GM18507 (cell line): ENCODE data around the gene CYP4V2.

Source experiments
- DNase-seq: peaks from one replicate; pipeline ENCODE4 v3.0.0; 2011; ENCODE audit warnings: low read depth; ENCODE audit not compliant: insufficient read length; ENCODE audit errors: extremely low spot score
- FAIRE-seq: peaks from 2 replicates; lab custom pipeline; 2011; peaks lifted over from hg19 to GRCh38; lab: Jason Lieb, UNC

Gene CYP4V2

DNA sequence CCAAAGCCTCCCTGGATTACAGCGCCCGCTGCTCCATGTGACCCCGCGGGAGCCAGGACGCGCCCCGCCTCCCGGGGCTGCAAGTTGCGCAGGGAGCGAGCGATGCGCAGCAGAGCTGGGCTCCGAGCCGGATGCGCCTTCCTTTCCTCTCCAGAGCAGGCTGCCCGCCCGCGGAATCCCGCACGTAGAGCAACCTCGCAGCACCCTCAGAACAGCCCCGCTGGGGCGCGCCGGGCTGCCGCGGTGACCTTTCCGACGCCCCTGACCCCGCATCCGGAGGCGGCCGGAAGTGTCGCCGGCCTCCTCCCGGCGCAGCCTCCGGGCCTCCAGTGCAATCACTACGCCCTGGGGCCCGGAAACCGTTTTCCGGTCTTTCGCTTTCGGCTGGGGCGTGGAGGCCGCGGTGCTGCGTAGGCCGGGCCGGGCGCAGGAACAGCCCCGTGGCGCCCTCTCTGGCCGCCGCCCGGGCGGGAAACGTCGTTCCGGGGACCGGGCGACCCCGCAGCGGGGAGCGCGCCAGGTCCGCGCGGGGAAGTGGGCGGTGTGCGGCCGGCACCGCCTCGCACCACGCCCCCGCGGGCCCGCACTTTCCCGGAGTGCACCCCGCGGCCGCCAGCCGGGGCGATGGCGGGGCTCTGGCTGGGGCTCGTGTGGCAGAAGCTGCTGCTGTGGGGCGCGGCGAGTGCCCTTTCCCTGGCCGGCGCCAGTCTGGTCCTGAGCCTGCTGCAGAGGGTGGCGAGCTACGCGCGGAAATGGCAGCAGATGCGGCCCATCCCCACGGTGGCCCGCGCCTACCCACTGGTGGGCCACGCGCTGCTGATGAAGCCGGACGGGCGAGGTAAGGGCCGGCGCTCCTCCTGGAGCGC, at the start of gene CYP4V2:
Gene CYP4V2 (plus strand): TSS at position 368 of the 866 bp plus-strand sequence. CDS start 257 bp downstream, at position 625.
- FAIRE-seq (peak; percentile 87), DNase-seq (peak; percentile 83)

DNA sequence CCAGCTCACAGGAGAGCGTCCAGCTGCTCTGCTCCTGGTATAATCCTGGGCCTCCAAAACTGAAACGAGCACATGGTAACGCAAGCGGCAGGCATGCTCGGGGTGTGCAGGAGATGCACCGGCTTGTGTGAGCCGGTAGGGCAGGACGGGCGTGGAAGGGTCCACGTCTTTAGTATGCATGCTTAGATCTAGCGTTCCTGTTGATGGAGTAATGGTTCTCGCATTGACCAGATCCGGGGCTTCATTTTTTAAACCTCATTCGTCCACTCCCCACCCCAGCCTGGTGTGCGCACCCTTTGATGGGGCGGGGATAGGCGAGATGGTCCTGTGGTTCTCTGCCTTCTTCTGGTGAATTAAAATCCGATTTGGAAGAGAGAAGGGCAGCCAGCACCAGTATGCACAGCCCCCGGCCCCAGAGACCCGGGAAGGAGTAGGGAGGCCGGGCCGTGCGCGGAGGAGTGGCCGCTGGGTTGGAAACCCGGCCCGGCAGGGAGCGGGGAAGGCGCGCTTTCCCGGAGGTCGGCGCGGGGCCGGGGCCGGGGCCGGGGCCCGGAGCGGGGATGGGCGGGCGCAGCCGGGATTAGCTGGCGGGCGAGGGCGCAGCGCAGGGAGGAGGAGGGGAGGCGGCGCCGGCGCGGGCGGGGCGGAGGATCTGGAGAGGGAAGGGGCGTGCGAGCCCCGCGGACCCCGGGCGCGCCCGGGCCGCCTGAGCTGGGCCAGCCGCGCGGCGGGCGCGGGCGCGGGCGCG, 47.0 kb upstream of the CYP4V2 start:
- DNase-seq (no peak), FAIRE-seq (peak; percentile 69)

DNA sequence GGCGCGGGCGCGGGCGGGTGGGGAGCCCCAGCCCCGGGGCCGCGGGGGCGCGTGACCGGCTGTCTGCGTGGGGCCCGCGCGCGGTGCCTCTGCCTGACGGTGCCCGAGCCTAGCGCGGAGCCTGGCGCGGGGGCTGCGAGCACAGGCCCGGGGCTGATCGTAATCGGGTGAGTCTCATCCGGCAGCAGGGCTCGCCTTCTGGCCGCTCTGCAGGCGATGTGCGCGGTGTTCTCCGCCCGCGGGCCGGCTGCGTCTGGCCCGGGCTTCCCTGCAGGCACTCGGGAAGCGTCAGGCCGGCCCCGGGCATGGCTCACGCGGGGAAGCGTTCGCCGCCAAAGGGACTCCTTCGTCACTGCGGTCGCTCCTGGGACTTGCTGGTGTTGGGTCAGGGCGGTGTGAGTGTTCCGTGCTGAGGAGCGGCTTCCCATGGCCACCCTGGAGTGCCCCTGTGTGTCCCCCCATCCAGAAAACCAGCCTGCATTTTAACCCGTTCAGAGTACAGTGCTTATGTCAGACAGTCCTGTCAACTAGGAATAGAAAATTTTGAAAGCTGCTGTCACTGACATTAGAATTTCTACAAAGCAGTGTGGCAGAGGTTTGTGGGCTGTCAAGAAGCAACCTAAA, 46.3 kb upstream of the CYP4V2 start:
- DNase-seq (no peak), FAIRE-seq (peak; percentile 24)

DNA sequence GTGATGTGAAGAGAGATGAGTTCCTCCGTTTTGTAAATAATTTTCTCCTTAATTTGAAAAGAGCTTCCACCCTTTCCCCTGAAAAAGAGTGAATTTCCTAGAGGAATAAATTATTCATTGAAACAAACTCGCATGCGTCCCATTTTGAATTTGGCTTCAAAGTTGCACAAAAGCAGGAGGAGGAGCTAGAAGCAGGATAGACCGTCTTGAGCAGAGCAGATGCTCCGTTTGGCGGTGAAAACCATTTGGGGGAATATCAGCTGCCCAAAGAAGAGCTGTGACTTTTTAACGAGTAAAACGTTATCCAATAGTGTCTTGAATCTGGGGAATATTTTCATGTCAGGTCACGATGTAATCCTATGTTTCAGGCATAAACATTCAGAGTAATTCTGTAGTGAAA, 44.9 kb upstream of the CYP4V2 start:
- DNase-seq, result no peak
- FAIRE-seq, result no peak

DNA sequence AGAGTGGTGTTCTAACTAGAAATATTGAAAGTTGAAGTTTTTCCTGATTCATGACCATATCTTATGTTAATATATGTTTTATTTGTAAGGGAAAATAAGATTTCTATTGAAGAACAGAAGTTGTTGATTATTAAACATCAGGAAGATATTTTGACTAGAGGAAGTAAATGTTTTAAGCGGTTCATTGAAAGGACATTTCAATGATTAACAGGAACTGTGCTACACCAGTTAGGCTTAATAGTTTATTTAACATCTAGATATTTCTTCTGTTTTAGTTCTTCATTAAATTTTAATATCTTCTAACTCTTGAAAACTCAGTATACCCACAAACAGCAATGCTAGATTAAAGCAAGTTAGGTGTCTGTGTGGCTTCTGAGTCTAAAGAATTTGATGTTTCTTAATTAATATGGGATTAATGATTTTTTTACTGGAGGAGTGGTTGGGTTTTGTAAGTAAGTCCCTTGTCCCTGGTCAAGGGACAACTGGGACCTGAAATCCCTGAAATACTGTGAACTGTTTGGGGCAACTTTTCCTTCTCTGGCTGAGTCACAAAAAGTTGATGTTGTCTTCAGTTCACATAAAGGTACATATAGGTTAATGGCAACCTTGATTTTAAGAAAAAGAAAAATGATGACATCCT, 42.9 kb upstream of the CYP4V2 start:
- FAIRE-seq (peak; percentile 81), DNase-seq (no peak)

DNA sequence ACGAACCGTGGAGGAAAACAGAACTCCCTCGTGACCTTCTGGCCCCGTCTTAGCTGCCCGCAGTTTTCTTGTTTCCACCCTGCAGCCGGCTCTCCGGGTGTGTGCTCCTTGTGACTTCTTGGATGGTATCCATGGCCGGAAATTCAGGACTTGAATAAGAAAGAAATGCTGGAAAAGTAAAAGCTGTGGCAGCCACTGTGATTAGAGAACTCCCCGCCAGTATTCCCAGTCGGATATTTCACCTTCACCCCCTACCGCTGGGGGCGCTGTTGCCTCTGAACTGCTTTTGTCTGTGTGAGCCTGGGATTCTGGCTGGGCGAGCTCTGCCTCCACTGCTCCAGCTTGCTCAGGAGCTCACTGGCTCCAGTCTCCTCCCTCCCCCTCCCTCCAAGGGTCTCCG, 41.5 kb upstream of the CYP4V2 start:
- DNase-seq (no peak), FAIRE-seq (no peak)

DNA sequence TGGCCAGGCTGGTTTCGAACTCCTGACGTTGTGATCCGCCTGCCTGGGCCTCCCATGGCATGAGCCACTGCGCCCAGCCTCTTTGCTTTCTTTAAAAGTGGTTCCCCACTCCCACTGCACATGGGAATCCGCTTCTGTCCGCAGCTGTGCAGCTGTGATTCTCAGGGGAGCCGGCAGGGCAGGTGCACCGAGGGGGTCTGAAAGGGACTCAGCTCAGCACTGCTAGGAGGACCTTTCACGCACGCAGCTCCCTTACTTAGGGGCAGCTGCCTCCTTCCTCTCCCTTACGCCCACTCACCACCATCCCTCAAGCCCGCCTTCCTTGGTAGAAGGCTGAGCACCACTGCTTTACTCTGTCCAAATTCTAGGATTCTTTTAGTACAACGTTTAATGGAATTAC, 40.4 kb upstream of the CYP4V2 start:
- DNase-seq (no peak), FAIRE-seq (no peak)

DNA sequence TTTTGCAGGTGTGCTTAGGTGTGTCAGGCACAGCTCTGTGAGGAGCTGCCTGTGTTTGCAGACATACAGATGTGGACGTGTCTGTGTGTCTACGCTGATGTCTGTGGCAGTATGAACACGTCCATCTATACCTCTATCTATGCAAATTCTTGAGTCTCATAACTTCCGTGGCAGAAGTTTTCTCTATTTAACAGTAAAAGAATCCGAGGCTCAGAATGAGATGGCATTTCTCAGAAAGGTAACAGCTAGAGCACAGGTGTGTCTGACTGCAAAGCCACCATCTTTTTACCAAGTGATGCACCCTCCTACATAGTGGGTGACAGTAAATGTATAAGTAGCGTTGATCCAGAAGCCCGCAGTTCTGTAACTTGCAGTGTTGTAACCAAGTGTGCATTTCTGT, 39.9 kb upstream of the CYP4V2 start:
- DNase-seq (no peak), FAIRE-seq (no peak)

DNA sequence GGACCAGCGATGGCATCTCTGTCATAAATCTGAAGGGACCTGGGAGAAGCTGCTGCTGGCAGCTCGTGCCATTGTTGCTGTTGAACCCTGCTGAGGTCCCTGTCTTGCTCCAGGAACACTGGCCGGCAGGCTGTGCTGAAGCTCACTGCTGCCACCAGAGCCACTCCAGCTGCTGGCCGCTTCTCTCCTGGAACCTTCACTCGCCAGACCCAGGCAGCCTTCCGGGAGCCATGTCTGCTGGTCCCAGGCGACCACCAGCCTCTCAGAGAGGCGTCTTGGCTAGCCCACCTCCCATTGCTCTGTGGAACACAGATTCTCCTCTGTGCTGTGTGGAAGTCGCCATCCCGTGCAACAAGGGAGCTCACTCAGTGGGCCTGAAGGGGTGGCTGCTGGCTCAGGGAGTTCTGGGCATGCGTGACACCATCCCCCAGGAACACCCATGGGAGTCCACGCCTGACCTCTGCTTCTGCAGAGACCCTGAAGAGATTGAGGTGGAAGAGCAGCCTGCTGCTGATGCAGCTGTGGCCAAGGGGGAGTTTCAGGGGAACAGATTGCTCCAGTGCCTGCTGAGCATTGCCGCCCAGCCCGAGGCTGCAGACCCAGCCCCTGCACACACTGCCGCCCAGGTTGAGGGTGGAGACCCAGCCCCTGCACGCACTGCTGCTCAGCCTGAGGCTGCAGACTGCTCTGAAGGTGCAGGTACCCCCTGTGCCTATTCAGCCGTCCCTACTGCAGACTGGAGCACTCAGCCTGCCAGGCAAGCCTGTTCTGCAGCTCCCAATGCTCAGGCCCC, 33.1 kb upstream of the CYP4V2 start:
- FAIRE-seq, result peak; percentile 35
- no peak for DNase-seq

DNA sequence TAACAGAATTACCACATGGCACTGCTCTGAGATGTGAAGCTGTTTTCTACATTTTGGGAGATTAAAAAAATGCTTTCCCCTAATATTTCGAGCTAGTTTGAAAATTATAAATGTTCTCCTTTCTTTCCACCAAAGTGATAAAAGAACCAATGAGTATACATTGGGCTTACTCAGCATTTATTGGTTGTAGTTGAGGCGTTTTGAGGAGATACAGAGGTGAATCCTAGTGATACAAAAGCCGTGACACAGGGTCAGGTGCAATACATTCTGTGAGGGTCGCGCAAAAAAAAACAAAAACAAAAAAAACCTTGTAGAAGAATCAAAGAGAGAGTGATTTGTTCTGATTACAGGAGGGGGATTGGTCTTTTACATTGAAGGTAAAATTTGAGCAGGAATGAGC, 32.4 kb upstream of the CYP4V2 start:
- no peak for DNase-seq
- no peak for FAIRE-seq

DNA sequence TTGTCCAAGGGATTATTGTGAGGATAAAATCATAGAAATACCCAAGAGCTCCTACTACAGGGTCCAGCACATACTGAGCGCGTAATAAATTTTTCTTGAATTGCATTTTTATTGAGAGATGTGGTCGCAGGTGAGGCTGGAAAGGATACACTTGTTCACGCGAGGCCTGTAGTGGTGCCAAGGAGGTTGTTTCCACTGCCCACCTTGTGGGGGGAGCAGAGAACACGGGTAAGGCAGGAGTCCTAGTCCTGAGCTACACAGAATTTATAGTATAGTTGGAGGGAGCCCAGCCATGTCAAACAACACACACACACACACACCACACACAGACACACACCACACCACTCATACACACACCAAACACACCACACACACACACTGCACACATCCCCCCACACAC, 31.8 kb upstream of the CYP4V2 start:
- FAIRE-seq, result no peak

DNA sequence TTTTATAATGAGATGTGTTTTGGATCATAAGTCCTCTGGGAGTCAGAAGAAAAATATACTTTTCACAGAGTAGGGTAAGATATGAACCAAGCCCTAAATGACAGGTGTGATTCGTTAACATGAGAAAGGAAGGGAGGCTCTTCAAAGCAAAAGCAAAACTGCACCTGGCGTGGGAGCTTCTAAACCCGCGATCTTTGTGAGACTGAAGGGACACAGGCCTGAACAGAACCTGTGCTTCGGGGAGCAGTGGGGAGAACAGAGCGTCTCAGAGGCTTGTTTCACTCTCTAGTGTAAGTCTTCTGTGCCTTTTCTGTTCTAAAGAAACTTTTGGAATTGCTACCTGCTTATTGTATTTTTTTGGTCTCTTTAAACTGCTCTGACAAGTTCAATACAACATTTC, 30.2 kb upstream of the CYP4V2 start:
- FAIRE-seq (peak; percentile 92), DNase-seq (peak; percentile 55)

More for the DNA sequence above, 31.8 kb upstream of the CYP4V2 start:
- DNase-seq, result no peak

DNA sequence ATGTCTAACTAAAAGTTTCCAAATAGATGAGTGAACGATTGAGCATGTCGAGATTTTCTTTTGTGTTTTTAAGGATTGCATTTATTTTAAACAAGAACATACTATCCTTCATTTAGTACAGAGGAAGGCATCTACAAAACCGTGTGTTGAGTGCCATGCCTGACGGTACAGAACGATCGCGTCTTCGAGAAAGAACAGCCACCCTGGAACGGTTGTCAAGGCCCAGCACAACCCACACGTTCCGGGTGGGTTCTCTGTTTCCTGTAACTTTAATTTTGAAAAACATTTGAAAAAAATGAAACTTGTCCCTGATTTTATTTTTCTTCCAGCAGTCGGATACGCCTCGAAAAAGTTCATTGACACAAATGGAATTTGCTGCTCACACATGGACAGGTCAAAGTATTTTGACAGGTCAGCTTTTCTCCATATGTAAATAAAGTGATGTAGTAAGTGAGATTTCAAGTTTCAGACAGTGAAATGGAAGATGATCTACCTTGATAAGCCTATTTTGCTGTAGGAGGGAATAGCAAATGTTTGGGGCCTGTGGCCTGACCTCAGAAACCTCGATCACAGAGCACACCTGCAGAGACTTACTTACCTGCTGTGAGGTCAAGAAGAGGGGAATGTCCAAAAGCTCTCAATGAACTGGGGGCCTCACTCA, 24.4 kb upstream of the CYP4V2 start:
- DNase-seq (no peak), FAIRE-seq (no peak)

DNA sequence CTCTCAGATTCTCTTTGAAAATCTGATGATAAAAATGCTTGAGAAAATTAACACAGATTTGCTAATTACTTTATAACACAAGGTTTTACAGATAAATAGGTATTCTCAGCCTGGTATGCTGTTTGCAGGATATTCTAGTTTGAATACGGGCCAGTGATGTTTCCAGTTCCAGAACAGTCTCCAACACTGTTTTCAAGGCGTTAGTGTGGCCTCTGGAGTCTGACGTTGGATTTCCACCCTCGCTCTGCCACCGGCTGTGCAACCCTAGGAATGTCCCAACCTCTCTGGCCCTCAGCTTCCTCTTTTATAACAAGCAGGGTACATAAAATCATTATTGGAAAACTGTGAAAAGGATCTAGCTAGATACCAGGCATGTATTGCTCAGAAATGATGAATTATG, 23.8 kb upstream of the CYP4V2 start:
- FAIRE-seq (no peak), DNase-seq (no peak)

DNA sequence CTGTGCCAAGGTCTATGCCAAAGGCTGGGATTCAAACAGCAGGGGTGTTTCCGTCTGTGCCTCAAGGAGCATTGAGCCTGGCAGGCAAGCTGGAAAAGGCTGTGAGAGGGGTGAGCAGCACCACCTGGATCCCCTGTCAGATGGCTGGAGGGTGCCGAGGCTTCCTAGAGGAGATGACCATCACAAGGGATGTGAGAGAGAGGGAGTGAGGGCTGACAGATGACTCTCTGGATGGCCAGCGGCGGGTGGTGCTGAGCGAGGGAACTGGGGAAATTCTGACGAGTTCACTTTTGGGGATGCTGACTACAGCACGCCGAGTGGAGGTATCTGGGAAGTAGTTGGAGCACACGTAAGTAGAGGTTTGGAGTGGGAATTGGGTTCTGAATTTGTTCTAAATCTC, 22.6 kb upstream of the CYP4V2 start:
- FAIRE-seq, result no peak
- DNase-seq, result no peak

DNA sequence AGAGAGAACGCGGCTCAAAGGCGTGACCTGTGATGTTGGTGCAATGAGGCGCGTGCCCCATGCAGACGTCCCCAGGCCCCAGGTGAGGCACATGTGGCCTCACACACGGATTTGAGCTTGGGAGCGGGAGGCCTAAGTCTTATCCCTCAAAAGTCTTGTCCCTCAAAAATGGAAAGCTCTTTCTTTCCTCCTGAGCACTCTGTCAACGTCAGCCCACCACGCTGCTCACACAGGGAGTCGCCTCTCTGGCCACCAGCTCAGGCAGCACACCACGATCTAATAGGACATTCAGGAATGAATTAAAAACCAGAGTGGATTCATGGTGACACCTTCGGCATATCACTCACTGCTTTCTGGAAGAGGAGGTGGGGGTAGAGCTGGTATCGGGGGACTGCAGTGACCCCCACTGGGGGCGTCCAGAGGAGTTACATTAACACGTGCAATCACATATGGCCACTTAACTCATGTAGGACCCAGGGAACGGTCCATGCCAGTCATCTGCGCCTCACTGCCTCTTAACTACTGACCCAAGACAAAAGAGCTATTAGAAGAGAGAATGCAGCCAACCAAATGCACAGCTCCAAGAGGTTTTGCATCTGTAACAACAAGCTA, 21.9 kb upstream of the CYP4V2 start:
- no peak for FAIRE-seq
- no peak for DNase-seq

DNA sequence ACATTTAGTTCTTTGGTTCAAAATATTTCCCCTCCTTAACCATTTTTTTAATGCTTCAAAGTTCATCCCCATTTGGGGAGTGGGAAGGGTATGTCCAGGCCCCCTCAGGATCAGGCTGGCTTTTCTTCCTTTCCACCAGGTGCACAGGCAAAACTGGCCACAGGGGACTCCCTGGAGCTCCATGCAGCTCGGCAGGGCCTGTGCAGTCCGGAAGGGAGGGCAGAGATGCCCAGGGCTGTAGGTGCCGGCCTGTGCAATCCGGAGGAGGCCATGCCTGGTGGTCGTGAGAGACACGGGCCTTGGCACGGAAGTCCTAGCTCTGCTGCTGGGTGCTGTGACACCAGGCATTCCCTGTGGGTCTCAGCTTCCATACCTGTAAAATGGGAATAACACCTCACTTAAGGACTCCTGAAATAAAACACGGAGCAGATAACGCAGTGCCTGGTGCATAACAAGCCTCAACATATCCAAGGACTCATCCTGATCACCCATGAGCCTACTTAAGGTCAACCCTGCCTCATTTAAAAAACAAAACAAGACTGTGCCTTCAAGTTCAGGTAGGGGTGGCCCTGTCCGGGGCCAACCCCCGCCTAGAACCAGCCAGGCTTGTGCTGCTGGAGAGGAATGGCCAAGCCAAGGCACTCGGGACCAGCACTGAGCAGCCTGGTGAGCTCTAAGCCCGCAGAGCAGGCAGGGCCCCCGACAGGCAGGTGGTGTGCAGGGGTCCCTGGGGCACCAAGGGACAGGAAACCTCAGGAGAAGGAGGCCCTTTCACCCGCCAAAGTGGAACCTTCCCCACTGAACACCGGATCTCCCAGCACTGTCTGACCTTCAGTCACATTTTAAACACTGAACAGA, 21.2 kb upstream of the CYP4V2 start:
- FAIRE-seq, result no peak
- no peak for DNase-seq
